Measurements from ENCODE around the gene SLC66A2. TPM values are rescaled to one million over a fixed set of nuclear protein-coding genes. Genes with fewer than 3 reads are reported as not detected.

SLC66A2 gene
- total and polyA plus RNA-seq, 8 donors, result 18.1 to 148 (median 24.4) TPM

DNA sequence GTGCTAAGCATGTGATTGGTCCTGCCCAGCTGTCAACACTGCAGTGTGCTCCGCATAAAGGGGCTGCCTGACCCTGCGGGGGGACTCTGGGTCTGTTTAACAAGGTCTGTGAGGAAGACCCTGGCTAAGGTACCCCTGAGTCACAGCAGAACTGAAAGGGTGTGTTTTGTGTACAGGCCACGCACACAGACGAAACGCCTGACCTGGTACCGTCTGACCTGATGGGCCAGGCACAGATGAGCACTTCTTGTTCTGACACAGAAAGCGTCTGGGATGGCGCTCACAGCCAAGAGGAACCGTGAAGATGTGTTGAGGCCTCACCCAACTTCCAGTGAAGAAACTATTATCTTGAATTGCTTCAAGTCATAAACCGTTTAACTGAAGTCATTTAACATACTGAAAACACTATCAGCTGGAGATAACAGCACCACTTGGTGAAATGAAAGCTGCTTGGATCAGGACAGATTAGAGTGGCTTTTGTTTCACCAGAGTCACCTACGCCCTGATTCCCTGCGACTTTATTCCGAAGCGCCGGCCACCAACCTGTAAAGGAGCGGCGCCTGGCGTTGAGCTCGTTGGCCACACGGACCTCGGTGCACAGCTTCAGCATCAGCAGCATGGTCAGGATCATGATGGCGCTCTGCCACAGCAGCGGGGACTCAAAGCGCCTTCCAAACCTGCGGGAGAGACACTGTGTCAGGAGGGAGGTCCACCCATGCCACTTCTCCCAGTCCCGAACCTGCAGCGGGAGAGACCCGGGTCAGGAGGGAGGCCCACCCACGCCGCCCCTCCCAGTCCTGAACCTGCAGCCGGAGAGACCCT is 8.5 kb downstream of the SLC66A2 start:
- Histone ChIP-seq H3K4me3 (no peak overlapping the region), H3K36me3 (peaks cover 14 to 61% (median 54%) of the 10 kb centered on the region in 4 donors), H3K27me3 (no peaks in the 10 kb centered on the region), H3K9me3 (no peaks in the 10 kb centered on the region), H3K4me1 (peaks cover 25 to 68% (median 59%) of the 10 kb centered on the region in 4 donors), H3K27ac (peak overlapping the region in 2 of 5 donors; percentile 28 to 35)
- peak; percentile 28 to 48 for DNase-seq
- intact Hi-C loops (cut with DNase I; ENCODE audit: low total_unique reads), result loop anchor here (10.0 kb wide), 1 partner anchor 92 kb away; the partner anchor contains the start of gene RBFA
- 49 to 68% (median 62%) methylated on average over 26 to 31 of the region's 31 CpGs for WGBS, 5 donors
- TF ChIP-seq EP300 (IDR thresholded peaks at IDR 0.05) (no peak), POLR2A (IDR thresholded peaks at IDR 0.05) (no peak), POLR2AphosphoS5 (IDR thresholded peaks at IDR 0.05) (no peak)
- TF ChIP-seq, protein P1, sequence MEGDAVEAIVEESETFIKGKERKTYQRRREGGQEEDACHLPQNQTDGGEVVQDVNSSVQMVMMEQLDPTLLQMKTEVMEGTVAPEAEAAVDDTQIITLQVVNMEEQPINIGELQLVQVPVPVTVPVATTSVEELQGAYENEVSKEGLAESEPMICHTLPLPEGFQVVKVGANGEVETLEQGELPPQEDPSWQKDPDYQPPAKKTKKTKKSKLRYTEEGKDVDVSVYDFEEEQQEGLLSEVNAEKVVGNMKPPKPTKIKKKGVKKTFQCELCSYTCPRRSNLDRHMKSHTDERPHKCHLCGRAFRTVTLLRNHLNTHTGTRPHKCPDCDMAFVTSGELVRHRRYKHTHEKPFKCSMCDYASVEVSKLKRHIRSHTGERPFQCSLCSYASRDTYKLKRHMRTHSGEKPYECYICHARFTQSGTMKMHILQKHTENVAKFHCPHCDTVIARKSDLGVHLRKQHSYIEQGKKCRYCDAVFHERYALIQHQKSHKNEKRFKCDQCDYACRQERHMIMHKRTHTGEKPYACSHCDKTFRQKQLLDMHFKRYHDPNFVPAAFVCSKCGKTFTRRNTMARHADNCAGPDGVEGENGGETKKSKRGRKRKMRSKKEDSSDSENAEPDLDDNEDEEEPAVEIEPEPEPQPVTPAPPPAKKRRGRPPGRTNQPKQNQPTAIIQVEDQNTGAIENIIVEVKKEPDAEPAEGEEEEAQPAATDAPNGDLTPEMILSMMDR (IDR thresholded peaks at IDR 0.05), result no peak

DNA sequence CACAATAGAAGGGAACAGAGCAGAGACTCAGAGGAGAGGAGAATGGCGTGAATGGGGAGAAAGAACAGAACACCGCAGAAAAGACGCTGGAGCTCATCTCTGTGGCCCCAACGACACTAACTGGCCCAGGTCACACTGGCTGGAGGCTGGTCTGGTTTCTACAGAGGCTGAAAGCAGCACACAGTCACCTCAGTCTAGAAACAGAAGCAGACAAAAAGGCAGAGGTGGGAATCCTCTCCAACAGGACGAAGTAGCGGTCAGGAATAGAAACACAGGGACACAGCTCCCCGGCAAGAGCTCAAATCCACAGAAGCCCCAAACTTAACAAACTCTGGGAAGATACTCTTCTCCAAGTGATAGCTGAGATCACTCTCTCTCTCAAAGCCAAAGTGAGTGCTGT is 9.2 kb downstream of the SLC66A2 start:
- Histone ChIP-seq H3K4me3 (no peak overlapping the region), H3K36me3 (peaks cover 14 to 69% (median 59%) of the 10 kb centered on the region in 4 donors), H3K27ac (no peak overlapping the region), H3K9me3 (no peaks in the 10 kb centered on the region), H3K27me3 (no peaks in the 10 kb centered on the region), H3K4me1 (peaks cover 25 to 60% (median 51%) of the 10 kb centered on the region in 4 donors)
- intact Hi-C loops (cut with DNase I; ENCODE audit: low total_unique reads), result loop anchor here (10.0 kb wide), 1 partner anchor 93 kb away; the partner anchor contains the start of gene RBFA
- peak in 1 of 2 donors; percentile 4 for DNase-seq
- 87 to 94% (median 91%) methylated on average over 7 of the region's 7 CpGs for WGBS, 5 donors
- TF ChIP-seq POLR2A (IDR thresholded peaks at IDR 0.05), result no peak
- TF ChIP-seq, protein P1 (IDR thresholded peaks at IDR 0.05), result no peak

DNA sequence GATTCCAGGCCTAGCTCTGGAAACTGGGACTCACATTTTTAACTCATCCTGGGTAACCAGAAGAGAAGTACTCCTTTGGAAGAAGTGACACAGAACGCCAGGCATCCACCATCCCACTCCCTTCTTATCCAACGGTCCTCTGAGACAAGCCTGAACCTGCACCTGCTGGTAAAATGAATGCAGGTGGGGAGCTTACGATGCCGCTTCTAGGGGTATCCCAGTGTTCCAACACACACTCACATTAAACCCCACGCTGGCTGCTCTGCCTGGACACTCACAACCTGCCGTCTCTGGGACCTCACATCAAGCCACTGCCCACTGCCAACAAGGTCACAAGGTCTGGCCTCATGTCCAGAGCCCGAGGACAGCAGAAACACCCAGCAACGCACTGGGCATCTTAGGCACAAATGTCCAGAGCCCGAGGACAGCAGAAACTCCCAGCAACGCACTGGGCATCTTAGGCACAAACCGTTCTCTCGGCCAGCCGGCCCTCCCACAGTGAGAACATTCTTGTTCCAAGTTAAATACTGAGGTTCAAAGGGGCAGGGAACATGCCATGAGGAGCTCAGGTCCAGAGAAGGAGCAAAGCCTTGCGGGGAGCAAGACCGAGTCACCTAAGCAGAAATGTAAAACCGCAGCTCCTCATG is 9.9 kb downstream of the SLC66A2 start:
- Histone ChIP-seq H3K27ac (no peak overlapping the region), H3K36me3 (peaks cover 14 to 71% (median 61%) of the 10 kb centered on the region in 4 donors), H3K9me3 (no peaks in the 10 kb centered on the region), H3K27me3 (no peaks in the 10 kb centered on the region), H3K4me1 (peaks cover 25 to 56% (median 46%) of the 10 kb centered on the region in 4 donors), H3K4me3 (no peak overlapping the region)
- intact Hi-C loops (cut with DNase I; ENCODE audit: low total_unique reads), result loop anchor here (10.0 kb wide), 1 partner anchor 93 kb away; the partner anchor contains the start of gene RBFA
- 59 to 78% (median 61%) methylated on average over 15 to 16 of the region's 16 CpGs for WGBS, 5 donors
- DNase-seq, result peak in 1 of 2 donors; percentile 65
- TF ChIP-seq, protein P1 (IDR thresholded peaks at IDR 0.05), result no peak
- TF ChIP-seq POLR2AphosphoS5 (IDR thresholded peaks at IDR 0.05), result no peak
- no peak for TF ChIP-seq POLR2A (IDR thresholded peaks at IDR 0.05)
- TF ChIP-seq EP300 (IDR thresholded peaks at IDR 0.05), result no peak

DNA sequence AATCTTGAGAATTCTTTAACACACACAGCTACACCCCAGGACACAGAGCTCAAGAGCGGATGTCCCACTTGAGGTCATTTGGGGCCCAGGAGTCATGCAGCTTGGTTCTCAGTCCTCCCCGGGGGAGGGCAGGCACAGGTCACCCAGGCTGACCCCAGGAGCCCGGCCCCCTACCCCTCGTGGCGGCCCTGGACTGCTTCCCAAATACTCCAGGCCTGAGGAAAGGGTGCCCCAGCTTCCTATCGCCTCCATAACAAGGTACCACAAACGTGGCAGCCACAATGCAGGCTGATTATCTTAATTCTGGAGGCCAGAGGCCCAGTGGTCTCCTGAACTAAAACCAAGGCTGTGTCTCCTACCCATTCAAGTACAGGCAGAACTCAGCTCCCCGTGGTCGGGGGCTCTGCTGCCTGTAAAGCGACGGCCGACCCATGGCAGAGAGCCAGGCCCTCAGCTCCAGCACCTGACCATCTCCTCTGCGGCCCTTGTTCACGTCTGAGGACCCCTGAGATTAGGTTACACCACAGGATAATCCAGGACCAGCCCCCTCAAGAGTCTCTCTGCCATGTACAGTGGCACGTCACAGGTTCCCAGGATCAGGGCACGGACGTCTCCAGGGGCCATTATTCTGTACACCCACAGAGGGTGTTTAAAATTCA is 10.5 kb downstream of the SLC66A2 start:
- Histone ChIP-seq H3K4me3 (no peak overlapping the region), H3K27me3 (no peaks in the 10 kb centered on the region), H3K4me1 (peaks cover 25 to 50% (median 45%) of the 10 kb centered on the region in 4 donors), H3K27ac (no peak overlapping the region), H3K36me3 (peaks cover 14 to 75% (median 66%) of the 10 kb centered on the region in 4 donors), H3K9me3 (peaks cover 0 to 2% (median under 1%) of the 10 kb centered on the region in 4 donors)
- intact Hi-C loops (cut with DNase I; ENCODE audit: low total_unique reads), result loop anchor here (10.0 kb wide), 1 partner anchor 94 kb away; the partner anchor contains the start of gene RBFA
- DNase-seq, result peak in 1 of 2 donors; percentile 23
- no peak for TF ChIP-seq POLR2A (IDR thresholded peaks at IDR 0.05)
- 85 to 93% (median 91%) methylated on average over 12 to 17 of the region's 17 CpGs for WGBS, 5 donors

Measured in stomach (tissue), 9 donors.